ENCODE measurements around the gene ISL2. TPM values are rescaled to one million over a fixed set of nuclear protein-coding genes. Genes with fewer than 3 reads are reported as not detected.

ISL2 gene
- total and polyA plus RNA-seq, 9 of the 15 experiments (the other 6 are each of a cell fraction or from before 2014, with no cell fraction given): 0.15 to 23.7 (median 4.0) TPM

DNA sequence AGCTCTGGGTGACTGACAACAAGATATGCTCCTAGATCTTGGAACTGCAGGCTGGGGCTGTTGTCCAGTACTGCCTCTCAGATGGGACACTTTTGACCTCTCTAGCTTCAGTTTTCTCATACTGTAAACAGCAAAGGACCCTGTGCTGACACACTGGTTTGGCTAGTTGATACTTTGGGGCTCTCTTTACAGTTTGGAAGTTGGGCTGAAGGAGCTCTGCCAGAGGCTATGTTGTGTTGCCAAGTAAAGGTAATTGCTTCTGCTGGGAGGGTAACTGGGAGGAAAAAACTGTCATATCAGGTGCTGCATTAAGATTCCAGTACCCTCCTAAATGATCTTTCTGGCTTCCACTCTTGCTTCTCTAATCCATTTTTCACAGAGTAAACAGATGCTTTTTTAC, 54.0 kb downstream of the ISL2 start:
- FAIRE-seq: no peak

DNA sequence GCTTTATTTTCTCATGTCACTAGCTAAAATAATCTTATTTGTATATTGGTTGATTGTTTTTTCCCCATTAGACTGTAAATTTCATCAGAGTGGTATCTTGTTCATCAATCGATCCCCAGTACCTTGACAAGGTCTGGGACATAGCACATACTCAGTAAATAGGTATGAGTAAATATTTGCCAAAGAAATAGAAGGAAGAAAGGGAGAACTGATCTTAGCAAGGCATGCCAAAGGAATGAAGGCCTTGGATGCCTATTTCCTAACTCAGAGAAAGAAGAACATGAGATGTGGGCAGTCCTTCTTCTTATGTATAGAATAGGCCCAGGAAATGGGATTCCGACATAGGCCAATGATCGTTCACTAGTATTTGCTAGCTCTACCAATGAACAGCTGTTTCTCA, 54.7 kb downstream of the ISL2 start:
- in situ Hi-C loops (cut with MboI) (loop anchor here (10.0 kb wide), 1 partner anchor 293 kb away; no protein-coding TSS in a partner anchor), intact Hi-C loops (cut with micrococcal nuclease) (no loop called here)
- BruUV-seq (replicated peaks): no TSS peak
- no peak overlapping the region for H3K4me2 ChIP-seq (ENCODE audit: insufficient read depth, low read length)
- 2% methylated on average over 3 of the region's 3 CpGs for WGBS (ENCODE audit: insufficient coverage, low coverage, missing lambda C conversion rate)
- ATAC-seq (no peak), DNase-seq (ENCODE audit: extremely low read depth in 1 of 4, low spot score in 3 of 4) (no peak), FAIRE-seq (no peak)
- no peaks in the 10 kb centered on the region for H3K4me1 ChIP-seq (replicated peaks in 1 of 2; ENCODE audit: control insufficient read depth in 2 of 2, insufficient read depth in 2 of 2, low read length in 2 of 2)
- peaks cover 9 to 17% of the 10 kb centered on the region in 2 experiments; a peak in 4 of 5 replicates for H3K27me3 ChIP-seq (ENCODE audit: control insufficient read depth in 2 of 2, insufficient read depth in 2 of 2, low read length in 2 of 2)
- ChIA-PET POLR2A (interaction anchor here (1.0 to 1.4 kb wide), 2 partner anchors 12 to 55 kb away, joined by 4 read pairs; partner anchors contain the start of gene ISL2), CTCF (ENCODE audit: low intra/inter-chr PET ratio) (no interaction called here)
- no peaks in the 10 kb centered on the region for H3K9me3 ChIP-seq (replicated peaks; ENCODE audit: control insufficient read depth, insufficient read depth, low read depth, low read length)
- H3K9me1 ChIP-seq (ENCODE audit: control insufficient read depth, insufficient read depth, low read length): no peaks in the 10 kb centered on the region
- no peak overlapping the region for H2AFZ ChIP-seq (ENCODE audit: low read depth, low read length)
- H3K27ac ChIP-seq (ENCODE audit: extremely low read depth, low read depth, low read length): no peak overlapping the region
- no peaks in the 10 kb centered on the region for H3K36me3 ChIP-seq (ENCODE audit: control insufficient read depth, insufficient read depth, low read length)
- no peak overlapping the region for H3K4me3 ChIP-seq
- H4K20me1 ChIP-seq (replicated peaks; ENCODE audit: control insufficient read depth, insufficient read depth, low read length): no peaks in the 10 kb centered on the region; the same call in 1 of the 2 replicates
- no peak overlapping the region for H3K9ac ChIP-seq (ENCODE audit: insufficient read depth in 1 of 2, low read depth in 2 of 2, low read length in 2 of 2)
- no peaks in the 10 kb centered on the region for H3K79me2 ChIP-seq (ENCODE audit: control insufficient read depth, insufficient read depth, low read length)
- TF ChIP-seq ESRRB (CRISPR knock-in tag; IDR thresholded peaks at IDR 0.05; ENCODE audit: borderline replicate concordance) (no peak), MYBL2 (IDR thresholded peaks at IDR 0.05; ENCODE audit: low read depth) (no peak), MYBL2 (CRISPR knock-in tag; IDR thresholded peaks at IDR 0.05; ENCODE audit: borderline replicate concordance) (no peak), SIX5 (IDR thresholded peaks at IDR 0.05; ENCODE audit: borderline replicate concordance in 1 of 2, insufficient read depth in 1 of 2, low read depth in 1 of 2, low read length in 2 of 2) (no peak), SRSF7 (optimal IDR thresholded peaks at IDR 0.05; ENCODE audit: low read depth, low read length) (no peak), ZKSCAN3 (CRISPR knock-in tag; IDR thresholded peaks at IDR 0.05) (no peak), XRCC4 (IDR thresholded peaks at IDR 0.05; ENCODE audit: extremely low read depth, insufficient read depth, insufficient read length) (no peak)
- TF ChIP-seq, protein P1, sequence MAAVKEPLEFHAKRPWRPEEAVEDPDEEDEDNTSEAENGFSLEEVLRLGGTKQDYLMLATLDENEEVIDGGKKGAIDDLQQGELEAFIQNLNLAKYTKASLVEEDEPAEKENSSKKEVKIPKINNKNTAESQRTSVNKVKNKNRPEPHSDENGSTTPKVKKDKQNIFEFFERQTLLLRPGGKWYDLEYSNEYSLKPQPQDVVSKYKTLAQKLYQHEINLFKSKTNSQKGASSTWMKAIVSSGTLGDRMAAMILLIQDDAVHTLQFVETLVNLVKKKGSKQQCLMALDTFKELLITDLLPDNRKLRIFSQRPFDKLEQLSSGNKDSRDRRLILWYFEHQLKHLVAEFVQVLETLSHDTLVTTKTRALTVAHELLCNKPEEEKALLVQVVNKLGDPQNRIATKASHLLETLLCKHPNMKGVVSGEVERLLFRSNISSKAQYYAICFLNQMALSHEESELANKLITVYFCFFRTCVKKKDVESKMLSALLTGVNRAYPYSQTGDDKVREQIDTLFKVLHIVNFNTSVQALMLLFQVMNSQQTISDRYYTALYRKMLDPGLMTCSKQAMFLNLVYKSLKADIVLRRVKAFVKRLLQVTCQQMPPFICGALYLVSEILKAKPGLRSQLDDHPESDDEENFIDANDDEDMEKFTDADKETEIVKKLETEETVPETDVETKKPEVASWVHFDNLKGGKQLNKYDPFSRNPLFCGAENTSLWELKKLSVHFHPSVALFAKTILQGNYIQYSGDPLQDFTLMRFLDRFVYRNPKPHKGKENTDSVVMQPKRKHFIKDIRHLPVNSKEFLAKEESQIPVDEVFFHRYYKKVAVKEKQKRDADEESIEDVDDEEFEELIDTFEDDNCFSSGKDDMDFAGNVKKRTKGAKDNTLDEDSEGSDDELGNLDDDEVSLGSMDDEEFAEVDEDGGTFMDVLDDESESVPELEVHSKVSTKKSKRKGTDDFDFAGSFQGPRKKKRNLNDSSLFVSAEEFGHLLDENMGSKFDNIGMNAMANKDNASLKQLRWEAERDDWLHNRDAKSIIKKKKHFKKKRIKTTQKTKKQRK (IDR thresholded peaks at IDR 0.05; ENCODE audit: borderline replicate concordance, low read depth, low read length): no peak

More for the DNA sequence above, 54.0 kb downstream of the ISL2 start:
- Histone ChIP-seq H3K27me3 (ENCODE audit: control insufficient read depth in 2 of 2, insufficient read depth in 2 of 2, low read length in 2 of 2) (peaks cover 9 to 17% of the 10 kb centered on the region in 2 experiments; a peak in 4 of 5 replicates), H3K79me2 (ENCODE audit: control insufficient read depth, insufficient read depth, low read length) (no peaks in the 10 kb centered on the region), H3K4me1 (replicated peaks in 1 of 2; ENCODE audit: control insufficient read depth in 2 of 2, insufficient read depth in 2 of 2, low read length in 2 of 2) (no peaks in the 10 kb centered on the region), H3K36me3 (ENCODE audit: control insufficient read depth, insufficient read depth, low read length) (no peaks in the 10 kb centered on the region), H3K4me3 (no peak overlapping the region), H3K9ac (ENCODE audit: insufficient read depth in 1 of 2, low read depth in 2 of 2, low read length in 2 of 2) (no peak overlapping the region), H3K27ac (ENCODE audit: extremely low read depth, low read depth, low read length) (no peak overlapping the region), H3K9me1 (ENCODE audit: control insufficient read depth, insufficient read depth, low read length) (no peaks in the 10 kb centered on the region), H3K4me2 (ENCODE audit: insufficient read depth, low read length) (no peak overlapping the region), H4K20me1 (replicated peaks; ENCODE audit: control insufficient read depth, insufficient read depth, low read length) (no peaks in the 10 kb centered on the region; the same call in 1 of the 2 replicates), H3K9me3 (replicated peaks; ENCODE audit: control insufficient read depth, insufficient read depth, low read depth, low read length) (no peaks in the 10 kb centered on the region), H2AFZ (ENCODE audit: low read depth, low read length) (no peak overlapping the region)
- BruUV-seq (replicated peaks): no TSS peak
- no peak for TF ChIP-seq ZNF274 (IDR thresholded peaks at IDR 0.05; ENCODE audit: borderline replicate concordance, low read depth, low read length)
- no peak for TF ChIP-seq RFX1 (IDR thresholded peaks at IDR 0.05)
- no peak for TF ChIP-seq HDGF (IDR thresholded peaks at IDR 0.05)
- no peak for TF ChIP-seq ZNF133 (CRISPR knock-in tag; IDR thresholded peaks at IDR 0.05)
- TF ChIP-seq FOXP1 (CRISPR knock-in tag; IDR thresholded peaks at IDR 0.05): no peak
- no peak for TF ChIP-seq PHF8 (IDR thresholded peaks at IDR 0.05; ENCODE audit: borderline replicate concordance, low read length)
- TF ChIP-seq NR2F6 (CRISPR knock-in tag; IDR thresholded peaks at IDR 0.05): no peak
- TF ChIP-seq STAG1 (CRISPR knock-in tag; IDR thresholded peaks at IDR 0.05; ENCODE audit: borderline replicate concordance): no peak
- no peak for TF ChIP-seq ZNF57 (CRISPR knock-in tag; IDR thresholded peaks at IDR 0.05)
- no peak for TF ChIP-seq CAMTA2 (CRISPR knock-in tag; conservative IDR thresholded peaks at IDR 0.05)
- TF ChIP-seq HDAC6 (IDR thresholded peaks at IDR 0.05; ENCODE audit: low read depth, low read length): no peak
- no peak for TF ChIP-seq RUNX1 (IDR thresholded peaks at IDR 0.05; ENCODE audit: low read depth)
- no peak for TF ChIP-seq HLTF (IDR thresholded peaks at IDR 0.05)
- no peak for TF ChIP-seq TGIF2 (CRISPR knock-in tag; IDR thresholded peaks at IDR 0.05)
- POLR2A ChIA-PET: no interaction called here
- in situ Hi-C loops (cut with MboI): loop anchor here (10.0 kb wide), 1 partner anchor 294 kb away; no protein-coding TSS in a partner anchor
- intact Hi-C loops (cut with micrococcal nuclease): no loop called here
- CTCF ChIA-PET (ENCODE audit: low intra/inter-chr PET ratio): no interaction called here
- DNase-seq (ENCODE audit: extremely low read depth in 1 of 4, low spot score in 3 of 4) (no peak), ATAC-seq (peak; percentile 38; the same call in 1 of the 3 replicates)
